HPDE6-E6E7 (cell line): ENCODE measurements around the gene ITGB1.

ENCODE experiments used
- DNase-seq: peaks from one replicate; pipeline ENCODE4 v3.0.0; 2011; ENCODE audit warnings: missing footprints; ENCODE audit errors: extremely low spot score

ITGB1 gene

DNA sequence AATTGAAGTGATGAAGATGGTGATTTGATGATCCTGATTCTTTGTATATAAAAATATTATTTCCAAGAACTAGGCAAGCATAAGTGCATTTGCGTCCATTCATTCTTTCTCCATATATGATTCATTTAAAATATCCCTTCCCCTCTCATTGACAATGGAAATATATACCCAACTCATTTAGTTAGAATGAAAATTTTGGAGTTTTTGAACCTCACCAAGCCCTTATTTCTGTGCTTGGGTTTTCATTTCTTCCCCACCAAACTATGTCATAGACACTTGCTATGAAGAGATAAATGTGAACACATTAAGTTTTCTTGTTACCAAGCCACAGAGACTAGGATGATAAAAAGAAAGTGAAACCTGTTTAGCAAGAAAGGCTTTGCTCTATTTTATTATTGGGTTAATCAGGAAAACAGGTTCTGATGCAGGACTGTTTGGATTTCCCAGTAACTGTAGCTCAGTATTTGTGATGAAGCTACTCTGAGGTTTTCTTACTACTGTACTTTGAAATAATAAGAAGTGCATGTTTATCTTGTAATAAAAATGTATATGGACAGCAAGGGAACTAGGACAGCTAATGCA is 68.3 kb downstream of the ITGB1 start:
- no peak for DNase-seq

DNA sequence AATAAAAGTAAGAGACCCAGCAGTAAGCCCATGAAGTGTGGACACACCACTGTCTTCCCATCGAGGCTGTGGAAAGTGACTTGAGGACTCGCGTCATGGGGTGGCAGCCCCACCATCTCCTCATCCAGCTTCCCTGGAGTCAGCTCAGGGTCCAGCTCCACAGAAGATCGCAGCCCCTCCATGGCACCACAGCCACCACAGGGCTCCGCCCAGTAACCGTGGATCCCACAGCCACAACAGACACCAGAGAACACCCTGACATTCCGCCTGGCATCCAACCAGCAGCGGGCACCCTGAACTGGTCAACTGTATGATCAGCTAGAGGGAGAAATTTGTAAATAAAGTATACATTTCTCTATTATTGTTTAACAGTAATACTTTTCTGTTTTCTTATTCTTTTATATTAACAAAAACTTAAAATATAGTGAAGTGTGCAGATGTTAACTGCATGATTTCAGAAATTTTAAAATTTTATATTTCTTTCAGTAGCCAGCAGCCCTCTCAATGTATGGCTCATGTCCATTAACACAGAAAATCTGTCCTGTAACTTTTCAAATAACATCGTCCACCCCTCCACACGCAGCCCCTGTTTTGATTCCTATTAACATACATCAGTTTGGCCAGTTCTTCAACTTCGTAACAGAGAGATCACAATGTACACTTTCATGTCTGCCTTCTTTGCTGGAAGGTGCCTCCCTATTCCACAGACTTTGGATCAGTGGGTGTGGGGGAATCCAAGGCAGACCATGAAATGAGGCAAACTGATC is 69.7 kb downstream of the ITGB1 start:
- DNase-seq, result no peak

DNA sequence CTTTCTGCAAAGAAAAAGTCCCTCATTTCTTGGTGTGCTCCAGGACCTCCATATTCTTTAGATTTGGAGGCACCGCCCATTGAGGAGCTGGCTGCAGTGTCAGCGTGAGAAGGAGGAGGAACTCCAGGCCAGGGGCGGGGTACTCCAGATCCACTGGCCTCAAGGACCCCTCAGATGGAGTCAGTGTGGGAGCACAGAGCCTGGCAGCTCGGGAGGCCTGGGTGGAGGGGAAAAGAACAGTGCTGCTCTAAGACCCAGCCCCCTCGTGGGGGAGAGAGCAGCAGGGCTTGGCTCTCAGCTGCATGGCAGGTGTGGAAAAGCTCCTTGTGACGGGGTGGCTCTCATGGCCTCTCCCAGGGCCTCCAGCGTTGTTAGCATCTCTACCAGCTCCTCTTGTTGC is 70.5 kb downstream of the ITGB1 start:
- DNase-seq, result no peak

DNA sequence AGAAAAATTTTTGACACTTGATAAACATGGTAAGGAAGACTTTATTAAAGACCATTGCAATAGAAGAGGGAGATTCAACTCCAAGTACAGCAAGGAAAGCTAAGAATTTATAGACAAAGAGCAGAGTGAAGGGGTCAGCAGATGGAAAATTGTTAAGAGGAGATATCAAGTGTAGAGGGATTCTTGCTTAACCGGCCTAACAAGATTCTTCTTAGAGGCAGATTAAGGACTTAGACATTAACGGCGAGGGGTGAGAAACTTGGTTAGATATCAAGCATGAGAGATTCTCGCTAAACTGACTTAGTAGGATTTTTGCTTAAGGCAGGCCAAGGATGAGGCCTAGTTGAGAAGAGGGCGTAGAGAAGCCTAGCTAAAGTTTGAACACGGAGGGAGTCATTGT is 76.0 kb downstream of the ITGB1 start:
- DNase-seq, result no peak

DNA sequence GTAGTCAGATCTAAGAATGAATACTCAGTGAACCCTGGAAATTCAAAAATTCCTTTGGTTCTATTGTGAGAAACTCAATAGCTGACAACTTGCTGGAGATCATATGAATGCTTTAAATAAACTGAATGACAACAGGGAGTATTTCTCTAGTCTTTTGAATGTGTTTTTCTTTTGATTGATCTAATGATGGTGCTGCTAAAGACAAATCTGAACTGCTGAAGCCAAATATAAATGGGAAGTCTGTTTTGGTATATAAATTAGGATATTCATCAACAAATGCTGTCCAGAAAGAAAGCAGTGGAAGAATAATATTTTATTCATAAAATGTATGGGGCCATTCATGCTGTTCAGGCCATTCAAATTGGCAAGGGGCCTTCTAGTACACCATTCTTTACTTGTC is 79.4 kb downstream of the ITGB1 start:
- DNase-seq, result no peak

DNA sequence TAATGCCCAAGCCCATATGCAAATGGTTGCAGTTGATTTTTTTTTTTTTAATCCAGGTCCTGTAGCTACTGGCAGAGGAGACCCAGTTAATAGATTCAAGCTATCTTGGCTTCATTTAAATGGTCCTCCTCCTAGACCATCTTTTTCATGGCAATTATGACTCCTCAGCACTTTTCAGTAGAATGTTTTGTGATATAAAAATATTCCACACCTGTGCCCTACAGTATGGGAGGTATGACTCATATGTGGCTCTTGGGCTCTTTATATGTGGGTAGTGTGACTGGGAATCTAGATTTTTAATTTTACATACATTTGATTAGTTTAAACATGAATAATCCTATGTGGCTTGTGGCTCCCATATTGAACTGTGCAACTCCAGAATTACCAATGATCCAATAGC is 80.1 kb downstream of the ITGB1 start:
- no peak for DNase-seq

DNA sequence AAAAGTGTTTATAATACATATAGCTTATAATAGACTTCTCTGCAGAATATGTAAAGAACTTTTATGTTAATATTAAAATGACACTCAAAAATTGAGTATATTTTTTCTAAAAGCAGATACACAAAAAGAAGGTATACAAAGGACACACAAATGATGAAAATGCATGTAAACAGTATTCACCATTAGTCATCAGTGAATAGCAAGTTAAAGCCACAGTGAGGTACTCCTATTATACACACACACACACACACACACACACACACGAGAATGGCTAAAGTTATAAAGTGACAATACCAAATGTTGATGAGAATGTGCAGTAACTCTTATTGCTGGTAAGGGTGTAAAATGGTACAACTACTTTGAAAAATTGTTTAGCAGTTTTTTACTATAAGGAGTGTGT is 92.9 kb downstream of the ITGB1 start:
- DNase-seq, result no peak

DNA sequence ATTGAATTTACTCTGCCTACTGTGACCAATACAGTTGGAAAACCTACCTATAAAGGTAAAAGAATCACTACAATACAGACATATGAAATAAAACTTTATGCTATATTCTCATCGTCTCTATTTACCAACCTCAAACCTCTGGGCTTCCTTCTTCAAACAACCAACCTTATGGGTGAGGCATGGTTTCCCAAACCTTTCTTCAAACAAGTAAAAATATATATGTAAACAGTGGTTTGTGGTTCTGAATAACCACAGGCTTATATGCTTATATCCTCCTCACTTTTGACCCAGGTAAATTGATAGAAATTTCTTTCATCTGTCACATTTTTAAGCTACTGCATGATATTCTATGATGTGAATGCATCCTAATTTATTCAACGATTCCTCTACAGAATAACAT is 103.6 kb downstream of the ITGB1 start:
- no peak for DNase-seq

DNA sequence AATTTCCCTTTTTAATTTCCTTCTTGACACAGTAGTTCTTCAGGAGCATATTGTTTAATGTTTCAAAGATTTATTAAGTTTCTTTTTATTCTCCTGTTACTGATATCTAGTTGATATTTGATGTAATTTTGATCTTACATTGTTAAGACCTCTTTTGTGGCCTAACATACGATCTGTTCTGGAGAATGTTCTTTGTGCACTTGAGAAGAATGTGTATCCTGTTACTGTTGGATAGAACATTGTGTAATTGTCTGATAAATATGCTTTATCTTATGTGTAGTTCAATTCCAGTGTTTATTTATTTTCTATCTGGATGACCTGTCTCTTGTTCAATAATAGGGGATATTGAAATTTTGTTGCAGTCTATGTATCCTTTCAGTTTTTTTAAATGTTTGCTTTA is 106.7 kb downstream of the ITGB1 start:
- no peak for DNase-seq
